Right lobe of liver (tissue), 6 donors: ENCODE data around the gene B4GALT5. TPM values are rescaled to one million over a fixed set of nuclear protein-coding genes. Genes with fewer than 3 reads are reported as not detected.

Source experiments
- ATAC-seq, 4 donors: fragments of 200-7000 bp; cut with Tn5 transposase; one replicate each; pipeline ENCODE4 v1.9.1; 2020; ENCODE audit warnings: mild to moderate bottlenecking in 4 of 4, moderate library complexity in 4 of 4
- DNase-seq, 3 donors: peaks; one replicate each; pipeline ENCODE4 v3.0.0-alpha.2; 2020
- H3K27ac ChIP-seq, 3 donors: fragments of 200-600 bp; one replicate each; pipeline ENCODE4 v1.8.0; 2022
- H3K27me3 ChIP-seq, 2 donors: fragments of 200-600 bp; one replicate each; pipeline ENCODE4 v1.8.0; 2022
- H3K36me3 ChIP-seq, 4 donors: fragments of 200-600 bp; sonication (generic) in 1 of 4; one replicate each; pipeline versions ENCODE4 v1.5.1 to v1.8.0; 2017 to 2022; ENCODE audit warnings: control low read depth in 1 of 4
- H3K4me1 ChIP-seq, 4 donors: fragments of 200-600 bp; sonication (generic) in 1 of 4; one replicate each; pipeline versions ENCODE4 v1.5.1 to v1.8.0; 2017 to 2022; ENCODE audit warnings: control low read depth in 1 of 4
- H3K4me3 ChIP-seq, 3 donors: fragments of 200-600 bp; one replicate each; pipeline ENCODE4 v1.8.0; 2022
- H3K9me3 ChIP-seq, 4 donors: fragments of 200-600 bp; sonication (generic) in 1 of 4; one replicate each; pipeline versions ENCODE4 v1.5.1 to v1.8.0; 2017 to 2022; ENCODE audit warnings: control low read depth in 1 of 4
- POLR2A ChIP-seq: fragments of 450-650 bp; IDR thresholded peaks from one replicate; pipeline ENCODE4 v1.6.1; 2017; ENCODE audit warnings: antibody characterized with exemption, mild to moderate bottlenecking
- WGBS: methylation state at CpG from one replicate; pipeline ENCODE4 v1.1.6; 2018; ENCODE audit warnings: low coverage, low lambda C conversion rate; ENCODE audit not compliant: insufficient coverage; ENCODE audit errors: missing lambda C conversion rate; 5-methylcytosine and 5-hydroxymethylcytosine counted together
- intact Hi-C, 2 donors: fragments of 100-400 bp; cut with DNase I; formaldehyde crosslinking; loops; one replicate each; pipeline versions ENCODE4 v1.11.2 to v1.14.1; 2022
- total RNA-seq, 6 experiments: library from RNA; depleted of rRNA in 2 of 6; stranded (reverse); fragments of >200 nt in 2 of 6; fragmentation: NEBNext Ultra II Directional in 3 of 6; extraction: Animal tissue kit (Norgen Biotek cat#: 25700) in 3 of 6; gene quantifications; one replicate each; pipeline versions ENCODE4 v1.1.0 to v1.2.4, GENCODE V29; 2016 to 2023
- TF ChIP-seq, protein P1 (sequence below), 4 donors: fragments of 200-600 bp in 3 of 4; fragments of 450-650 bp in 1 of 4; IDR thresholded peaks; one replicate each; pipeline versions ENCODE4 v1.5.1 to v1.8.0; 2016 to 2022; ENCODE audit warnings: antibody characterized with exemption in 4 of 4, mild to moderate bottlenecking in 2 of 4
- donor health status: DM: no; HTN: yes; CAD: no.
- donor health status: DM: no; HTN: no; CAD: no.
- donor health status: DM: no; HTN: no; CAD: no.
- donor health status: DM: no; HTN: yes; CAD: no.
- donor health status: DM: no; HTN: yes; CAD: no.

B4GALT5 gene
- total RNA-seq, 6 experiments from 2014 or later: 9.5 to 32.6 (median 15.5) TPM

DNA sequence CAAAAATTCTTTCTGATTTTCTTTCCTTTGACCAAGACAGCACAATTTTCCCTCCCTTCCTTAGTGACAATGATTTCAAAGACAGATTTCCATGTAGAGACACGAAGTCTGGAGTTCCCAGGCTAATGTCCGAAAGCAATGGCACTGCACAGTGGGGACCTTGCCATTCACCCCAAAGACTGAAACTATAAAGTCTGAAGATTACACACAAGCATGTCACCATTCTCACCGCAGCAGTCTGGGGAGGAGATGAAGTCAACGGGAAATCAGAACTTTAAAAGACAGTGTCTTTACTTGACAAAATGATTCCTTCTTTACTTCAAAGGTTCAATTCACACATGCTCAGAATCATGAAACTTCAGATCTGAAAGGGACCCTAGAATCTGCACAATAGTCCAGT lies 8.3 kb downstream of the B4GALT5 start:
- no peaks in the 10 kb centered on the region for H3K36me3 ChIP-seq
- peaks cover 0 to 68% (median 27%) of the 10 kb centered on the region in 4 donors for H3K4me1 ChIP-seq
- no peak overlapping the region for H3K27ac ChIP-seq
- 60% methylated on average over 2 of the region's 4 CpGs for WGBS
- intact Hi-C loops: no loop called here
- no peak for DNase-seq
- no peaks in the 10 kb centered on the region for H3K9me3 ChIP-seq
- no peak overlapping the region for H3K4me3 ChIP-seq
- TF ChIP-seq POLR2A: no peak
- TF ChIP-seq, protein P1, sequence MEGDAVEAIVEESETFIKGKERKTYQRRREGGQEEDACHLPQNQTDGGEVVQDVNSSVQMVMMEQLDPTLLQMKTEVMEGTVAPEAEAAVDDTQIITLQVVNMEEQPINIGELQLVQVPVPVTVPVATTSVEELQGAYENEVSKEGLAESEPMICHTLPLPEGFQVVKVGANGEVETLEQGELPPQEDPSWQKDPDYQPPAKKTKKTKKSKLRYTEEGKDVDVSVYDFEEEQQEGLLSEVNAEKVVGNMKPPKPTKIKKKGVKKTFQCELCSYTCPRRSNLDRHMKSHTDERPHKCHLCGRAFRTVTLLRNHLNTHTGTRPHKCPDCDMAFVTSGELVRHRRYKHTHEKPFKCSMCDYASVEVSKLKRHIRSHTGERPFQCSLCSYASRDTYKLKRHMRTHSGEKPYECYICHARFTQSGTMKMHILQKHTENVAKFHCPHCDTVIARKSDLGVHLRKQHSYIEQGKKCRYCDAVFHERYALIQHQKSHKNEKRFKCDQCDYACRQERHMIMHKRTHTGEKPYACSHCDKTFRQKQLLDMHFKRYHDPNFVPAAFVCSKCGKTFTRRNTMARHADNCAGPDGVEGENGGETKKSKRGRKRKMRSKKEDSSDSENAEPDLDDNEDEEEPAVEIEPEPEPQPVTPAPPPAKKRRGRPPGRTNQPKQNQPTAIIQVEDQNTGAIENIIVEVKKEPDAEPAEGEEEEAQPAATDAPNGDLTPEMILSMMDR (IDR thresholded peaks at IDR 0.05): no peak
- no peaks in the 10 kb centered on the region for H3K27me3 ChIP-seq
- ATAC-seq: no peak

DNA sequence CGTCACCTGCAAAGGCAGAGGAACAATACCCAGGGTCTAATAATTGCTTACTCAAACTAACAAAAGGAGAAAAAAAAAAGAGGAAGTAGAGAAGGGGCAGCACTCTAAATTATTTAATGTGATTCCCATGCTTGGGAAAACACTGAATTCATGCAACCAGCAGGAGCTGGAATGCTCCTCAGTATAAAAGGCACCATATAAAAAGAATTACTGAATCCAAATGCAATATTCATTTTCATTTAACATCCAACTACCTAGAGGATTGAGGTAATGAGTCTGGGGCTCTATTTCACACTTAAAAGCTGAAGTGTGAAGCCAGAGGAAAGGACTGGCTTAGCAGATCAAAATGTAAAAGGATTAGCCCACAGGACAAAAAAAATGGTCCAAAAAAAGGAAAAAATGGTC lies 8.7 kb downstream of the B4GALT5 start:
- Histone ChIP-seq H3K4me3 (no peak overlapping the region), H3K36me3 (no peaks in the 10 kb centered on the region), H3K4me1 (peaks cover 0 to 64% (median 27%) of the 10 kb centered on the region in 4 donors), H3K27me3 (no peaks in the 10 kb centered on the region), H3K9me3 (no peaks in the 10 kb centered on the region), H3K27ac (no peak overlapping the region)
- intact Hi-C loops: no loop called here
- 57% methylated on average over 1 of the region's 1 CpG for WGBS
- no peak for DNase-seq
- TF ChIP-seq, protein P1 (IDR thresholded peaks at IDR 0.05): no peak
- no peak for TF ChIP-seq POLR2A
- no peak for ATAC-seq

DNA sequence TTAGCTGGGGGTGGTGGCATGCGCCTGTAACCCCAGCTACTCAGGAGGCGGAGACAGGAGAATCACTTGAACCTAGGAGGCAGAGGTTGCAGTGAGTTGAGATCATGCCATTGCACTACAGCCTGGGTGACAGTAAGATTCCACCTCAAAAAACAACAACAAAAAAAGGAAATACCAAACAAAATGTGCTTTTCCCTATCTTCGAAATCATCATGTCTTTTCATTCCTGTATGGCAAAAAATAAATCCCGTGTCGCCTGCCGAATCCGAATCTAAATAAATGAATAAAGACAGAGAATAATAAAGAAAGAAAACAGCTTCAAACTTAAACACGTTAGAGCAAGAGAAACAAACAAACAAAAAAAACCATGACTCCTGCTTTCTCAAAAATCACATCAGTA lies 11.8 kb downstream of the B4GALT5 start:
- intact Hi-C loops: no loop called here
- peaks cover 0 to 46% (median 22%) of the 10 kb centered on the region in 4 donors for H3K4me1 ChIP-seq
- 71% methylated on average over 8 of the region's 8 CpGs for WGBS

DNA sequence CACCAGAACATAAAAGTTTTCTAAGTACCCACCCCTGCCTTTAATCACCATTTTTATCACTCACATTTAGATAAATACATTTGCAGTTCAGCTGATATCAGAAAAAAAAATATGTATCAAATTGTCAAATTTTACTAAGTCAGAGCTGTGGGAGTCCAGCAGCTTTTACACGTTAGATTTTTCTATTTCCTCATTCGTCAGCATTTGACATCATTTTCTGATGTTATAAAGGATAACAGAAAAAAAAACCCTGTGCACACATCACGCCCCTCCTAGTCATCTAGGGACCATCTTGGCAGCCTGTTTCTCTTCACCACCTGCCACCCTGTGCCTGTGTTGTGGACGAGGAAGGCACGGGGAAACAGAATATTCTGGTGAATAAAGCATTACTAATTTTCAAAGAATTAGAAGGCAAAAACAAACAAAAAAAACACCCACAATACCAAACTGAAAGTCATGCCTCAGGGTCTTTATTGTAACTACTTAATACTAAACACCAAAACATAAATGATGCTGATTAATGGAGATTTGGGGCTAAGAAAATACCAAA lies 12.4 kb downstream of the B4GALT5 start:
- intact Hi-C loops: no loop called here
- H3K27ac ChIP-seq: peak overlapping the region in 1 of 3 donors; percentile 37
- no peak for TF ChIP-seq POLR2A
- TF ChIP-seq, protein P1 (IDR thresholded peaks at IDR 0.05): no peak
- H3K27me3 ChIP-seq: no peaks in the 10 kb centered on the region
- WGBS: 28% methylated on average over 5 of the region's 5 CpGs
- DNase-seq: no peak
- H3K36me3 ChIP-seq: no peaks in the 10 kb centered on the region
- H3K4me3 ChIP-seq: no peak overlapping the region
- H3K4me1 ChIP-seq: peaks cover 0 to 46% (median 22%) of the 10 kb centered on the region in 4 donors
- no peaks in the 10 kb centered on the region for H3K9me3 ChIP-seq
- ATAC-seq: peak in 1 of 4 donors; percentile 15

More for the DNA sequence above, 11.8 kb downstream of the B4GALT5 start:
- H3K9me3 ChIP-seq: no peaks in the 10 kb centered on the region
- no peak for ATAC-seq
- no peaks in the 10 kb centered on the region for H3K36me3 ChIP-seq
- TF ChIP-seq, protein P1 (IDR thresholded peaks at IDR 0.05): no peak
- no peak for TF ChIP-seq POLR2A
- H3K4me3 ChIP-seq: no peak overlapping the region
- H3K27ac ChIP-seq: peak overlapping the region in 2 of 3 donors; percentile 24 to 37
- DNase-seq: no peak
- H3K27me3 ChIP-seq: no peaks in the 10 kb centered on the region
